HG02852 (cell line): ENCODE measurements around the gene SPRR4.
"Not testable (repeated sequence)": the region's sequence is repeated elsewhere in the genome, so short reads cannot be mapped to it uniquely, and the experiment has no call there.

Experiments
- ATAC-seq: cut with Tn5 transposase; IDR thresholded peaks from one replicate; pipeline ENCODE4 v1.9.1; 2021; ENCODE audit warnings: mild to moderate bottlenecking, moderate library complexity; ENCODE audit not compliant: unreplicated experiment

The SPRR4 gene

GRCh38 chr1:153011235-153011758 is 40.8 kb downstream of the SPRR4 start:
- not testable (repeated sequence) for ATAC-seq

GRCh38 chr1:153021829-153022228 is 51.4 kb downstream of the SPRR4 start:
- ATAC-seq, result not testable (repeated sequence)
